NCI-H1930 (cell line): ENCODE data around the gene UTP20.
A peak's percentile ranks its signal among the peaks of the same experiment; 100 is the strongest.

ENCODE experiments used
- DNase-seq, 2 experiments: peaks; one replicate each; lab custom pipeline; 2025; lab: John Stamatoyannopoulos, UW

UTP20 gene

DNA sequence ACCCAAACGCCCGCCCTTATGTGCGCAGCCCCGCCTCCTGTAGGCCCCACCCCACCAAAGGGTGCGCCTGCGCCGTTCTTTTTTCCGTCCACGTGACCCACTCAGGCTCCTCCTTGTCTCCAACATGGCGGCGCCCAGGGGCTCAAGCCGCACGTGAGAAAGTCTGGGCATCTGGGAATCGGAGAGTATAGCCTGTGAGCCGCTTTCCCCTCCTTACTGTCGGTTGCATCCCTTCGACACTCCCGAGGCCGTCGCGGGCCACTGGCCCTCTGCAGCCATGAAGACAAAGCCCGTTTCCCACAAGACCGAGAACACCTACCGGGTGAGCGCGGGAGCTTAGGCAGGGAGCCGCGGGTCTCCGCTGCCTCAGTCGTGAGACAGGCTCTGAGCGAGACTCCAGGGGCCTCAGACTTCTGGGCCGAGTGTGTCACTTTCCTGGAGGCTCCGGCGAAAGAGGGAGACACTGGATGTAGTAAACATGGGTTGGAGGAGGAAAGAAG is at the start of gene UTP20:
TSS of gene UTP20 (plus strand) at position 100 of the 500 bp plus-strand sequence. CDS start at position 278, 178 bp downstream.
- DNase-seq: peak; percentile 80 to 83

DNA sequence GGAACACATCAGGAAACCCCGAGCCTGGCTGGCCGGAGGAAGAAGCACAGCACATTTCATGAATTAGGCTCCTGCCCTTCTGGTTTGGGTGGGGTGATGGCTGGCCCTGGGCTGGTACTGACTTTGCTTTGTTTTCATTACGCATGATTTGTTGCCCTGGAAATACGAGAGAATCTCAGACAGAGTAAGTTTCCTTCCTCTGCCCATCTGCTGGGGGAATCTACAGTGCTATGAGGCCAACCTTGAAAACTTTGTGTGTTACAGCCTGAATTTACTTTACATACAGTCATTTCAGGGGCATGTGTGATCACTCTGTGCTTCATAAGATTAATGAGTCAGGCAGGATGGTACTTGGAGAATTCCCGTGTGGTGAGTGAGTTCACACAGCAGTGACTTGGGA is 49.4 kb upstream of the UTP20 start:
- DNase-seq: no peak

DNA sequence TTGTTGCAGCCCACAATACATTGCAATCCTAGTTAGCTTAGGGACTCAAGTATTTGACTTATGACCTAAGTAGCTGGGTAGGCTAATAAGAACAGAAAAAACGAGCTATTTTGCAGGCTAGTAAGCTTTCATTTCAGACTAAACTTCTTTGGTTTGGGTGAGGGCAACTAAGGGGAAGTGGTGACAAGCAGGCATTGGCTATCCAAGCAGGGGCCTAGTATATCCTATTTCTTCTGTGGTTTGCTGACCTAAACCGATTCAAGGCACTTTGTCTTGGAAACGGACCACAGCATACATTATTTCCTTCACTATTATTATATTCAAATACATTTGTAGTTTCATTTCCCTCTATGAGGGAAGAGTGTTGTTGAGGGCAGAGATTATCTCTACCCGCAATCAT is 48.3 kb upstream of the UTP20 start:
- no peak for DNase-seq

GRCh38 chr12:101235686-101236085 is 44.2 kb upstream of the UTP20 start:
- no peak for DNase-seq

- no peak for DNase-seq
These were observed 41.6 kb upstream of the UTP20 start for GRCh38 chr12:101238306-101238705.

- DNase-seq: no peak
These were observed 41.0 kb upstream of the UTP20 start for GRCh38 chr12:101238800-101239329.

- no peak for DNase-seq
These were observed 36.8 kb upstream of the UTP20 start for GRCh38 chr12:101243074-101243473.

- DNase-seq: no peak
These were observed 36.3 kb upstream of the UTP20 start for GRCh38 chr12:101243616-101244015.

DNA sequence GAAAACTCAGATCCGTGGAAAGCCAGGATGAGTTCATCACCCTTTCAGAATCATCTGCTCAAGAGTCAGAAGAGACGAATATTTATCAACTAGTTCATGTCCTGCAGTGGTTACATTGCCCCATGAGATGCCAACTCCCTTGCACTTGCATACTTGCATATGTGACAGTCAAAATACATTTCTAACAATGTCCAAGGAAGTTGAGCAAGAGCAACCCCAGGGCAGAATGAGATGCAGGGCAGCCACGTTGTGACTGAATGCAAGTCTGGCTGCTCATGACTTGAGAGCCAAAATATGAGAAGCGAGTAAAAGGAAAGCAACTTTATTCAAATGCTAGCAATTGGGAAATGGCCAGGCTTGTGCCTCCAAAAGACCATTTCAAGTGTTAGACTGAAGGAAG is 23.6 kb upstream of the UTP20 start:
- DNase-seq: no peak

DNA sequence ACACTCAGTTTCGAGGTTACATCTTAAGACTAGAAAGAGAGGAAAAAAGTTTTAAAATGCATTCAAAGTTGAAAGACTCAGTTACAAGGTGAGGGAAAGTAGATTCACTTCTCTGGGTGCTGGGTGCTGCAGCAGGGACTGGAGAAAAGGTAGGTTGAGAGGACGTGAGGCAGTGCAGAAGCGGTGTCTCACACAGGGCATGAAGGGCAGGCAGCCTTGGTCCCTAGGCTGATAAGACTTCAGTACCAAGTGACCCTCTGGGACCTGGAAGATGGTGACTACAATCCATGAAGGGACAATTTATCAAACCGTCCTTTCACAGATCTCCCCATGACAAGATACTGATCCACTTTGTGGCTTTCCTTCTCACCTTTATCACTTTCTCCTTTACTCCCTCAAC is 22.5 kb upstream of the UTP20 start:
- DNase-seq: no peak

- no peak for DNase-seq
These were observed 12.8 kb upstream of the UTP20 start for GRCh38 chr12:101267111-101267510.

DNA sequence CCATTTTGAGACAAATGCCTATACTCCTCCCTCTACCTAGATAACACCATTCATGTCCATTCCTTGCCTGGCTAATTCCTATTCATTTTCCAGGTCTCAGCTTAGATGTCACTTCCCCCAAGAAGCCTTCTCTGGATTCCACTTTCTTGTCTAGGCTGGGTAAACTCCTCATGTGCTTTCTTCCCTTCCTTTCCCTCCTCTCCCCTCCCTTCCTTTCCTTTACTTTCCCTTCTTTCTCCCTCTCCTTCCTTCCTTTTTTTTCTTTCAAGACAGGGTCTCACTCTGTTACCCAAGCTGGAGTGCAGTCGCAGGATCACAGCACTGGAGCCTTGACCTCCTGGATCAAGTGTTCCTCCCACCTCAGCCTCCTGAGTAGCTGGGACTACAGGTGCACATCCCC is 3.5 kb upstream of the UTP20 start:
- no peak for DNase-seq

DNA sequence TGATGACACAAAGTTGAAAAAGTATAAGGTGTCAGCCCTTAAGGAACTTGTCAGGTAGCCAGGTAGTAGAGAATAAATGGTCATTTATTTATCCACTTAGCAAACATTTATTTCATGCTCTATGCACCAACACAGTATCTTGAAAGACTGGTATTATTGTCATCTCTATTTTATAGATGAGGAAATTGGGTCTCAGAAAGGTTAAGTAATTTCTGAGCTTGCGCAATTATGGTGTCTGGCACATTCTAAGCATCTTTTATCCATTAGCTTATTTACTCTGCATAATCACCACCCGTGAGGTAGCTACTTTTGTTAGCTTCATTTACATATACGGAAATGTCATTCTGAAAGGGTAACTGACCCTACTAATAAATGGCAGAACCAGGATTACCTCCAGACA is 2.5 kb upstream of the UTP20 start:
- no peak for DNase-seq

GRCh38 chr12:101287357-101287756 is 7.5 kb downstream of the UTP20 start:
- DNase-seq: no peak

GRCh38 chr12:101297661-101298060 is 17.8 kb downstream of the UTP20 start:
- DNase-seq: no peak

GRCh38 chr12:101298426-101298825 is 18.5 kb downstream of the UTP20 start:
- no peak for DNase-seq

DNA sequence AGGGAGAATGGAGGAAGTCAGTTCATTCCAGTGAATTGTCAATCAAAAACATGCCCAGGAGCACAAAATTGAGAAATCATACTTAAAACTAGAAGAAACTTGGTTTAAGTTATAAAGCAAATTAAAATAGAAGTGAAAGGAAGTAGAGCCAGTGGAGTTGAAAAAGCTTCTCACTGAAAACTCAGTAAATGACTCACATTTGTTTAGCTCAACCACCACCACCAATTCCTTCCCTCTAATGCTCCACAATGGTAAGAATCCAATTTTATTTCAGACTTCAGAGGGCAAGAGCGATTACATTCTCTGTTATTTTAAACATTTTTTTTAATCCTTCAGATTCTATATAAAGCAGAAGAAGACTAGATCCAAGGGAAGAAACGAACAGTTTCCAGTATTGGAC is 19.4 kb downstream of the UTP20 start:
- DNase-seq: no peak

GRCh38 chr12:101299931-101300330 is 20.0 kb downstream of the UTP20 start:
- no peak for DNase-seq

DNA sequence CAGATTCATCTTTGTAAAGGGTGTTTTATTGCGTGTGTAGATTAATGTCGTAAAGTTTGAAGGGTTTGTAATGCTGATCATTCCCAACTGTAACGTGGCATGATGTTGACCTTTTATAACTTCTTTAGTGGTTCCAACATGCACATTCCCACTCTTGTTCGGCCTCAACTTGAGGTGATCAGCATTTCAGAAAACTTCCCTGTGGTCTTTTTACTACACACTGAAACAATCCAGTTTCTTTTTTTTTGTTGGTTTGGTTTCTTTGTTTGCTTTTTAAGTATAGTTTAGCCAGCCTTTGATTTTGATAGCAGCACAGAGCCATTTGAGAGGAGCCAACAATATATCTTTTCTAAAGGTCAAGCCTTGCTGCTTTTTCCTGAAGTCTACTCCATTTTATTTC is 22.8 kb downstream of the UTP20 start:
- no peak for DNase-seq

DNA sequence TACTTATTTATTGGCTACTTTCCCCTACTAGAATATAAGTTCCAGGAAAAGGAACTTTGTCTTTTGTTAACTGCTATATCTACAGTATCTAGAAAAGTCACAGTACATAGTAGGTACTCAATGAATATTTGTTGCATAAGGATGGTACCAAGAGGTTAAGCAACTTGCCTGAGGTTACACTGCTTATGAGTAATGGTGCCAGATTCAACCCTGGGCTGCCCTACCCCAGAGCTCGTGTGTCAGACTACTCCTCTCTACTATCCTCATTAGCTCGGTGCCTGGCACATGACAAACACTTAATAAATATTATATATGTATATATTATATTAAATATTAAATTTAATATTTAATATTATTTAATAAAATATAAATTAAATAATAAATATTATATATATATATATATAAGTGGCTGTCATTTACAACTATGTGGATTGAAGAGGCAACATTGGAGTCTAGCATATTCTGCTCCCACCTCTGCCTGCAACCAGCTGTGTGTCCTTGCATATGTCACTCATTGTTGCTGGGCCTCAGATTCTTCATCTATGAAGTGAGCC is 25.4 kb downstream of the UTP20 start:
- DNase-seq: no peak

- no peak for DNase-seq
These were observed 25.9 kb downstream of the UTP20 start for GRCh38 chr12:101305794-101306193.

DNA sequence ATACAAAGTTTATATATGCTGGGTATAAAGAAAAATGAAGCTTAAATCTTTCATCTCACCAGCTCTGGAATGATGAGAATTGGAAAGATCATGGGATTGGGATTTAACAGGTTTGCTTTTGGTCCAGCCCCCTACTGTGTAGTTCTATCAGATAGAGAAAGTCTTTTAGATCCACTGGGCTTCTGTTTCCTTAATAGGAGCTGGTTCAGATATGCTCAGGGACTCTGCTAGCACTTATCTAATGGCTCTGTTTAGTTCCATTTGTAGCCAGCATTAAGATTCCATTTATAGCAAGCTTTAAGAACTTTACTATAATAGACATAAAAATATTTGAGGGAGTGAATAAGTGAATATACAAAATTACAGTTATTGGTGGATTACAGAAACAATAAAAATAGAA is 42.6 kb downstream of the UTP20 start:
- no peak for DNase-seq

DNA sequence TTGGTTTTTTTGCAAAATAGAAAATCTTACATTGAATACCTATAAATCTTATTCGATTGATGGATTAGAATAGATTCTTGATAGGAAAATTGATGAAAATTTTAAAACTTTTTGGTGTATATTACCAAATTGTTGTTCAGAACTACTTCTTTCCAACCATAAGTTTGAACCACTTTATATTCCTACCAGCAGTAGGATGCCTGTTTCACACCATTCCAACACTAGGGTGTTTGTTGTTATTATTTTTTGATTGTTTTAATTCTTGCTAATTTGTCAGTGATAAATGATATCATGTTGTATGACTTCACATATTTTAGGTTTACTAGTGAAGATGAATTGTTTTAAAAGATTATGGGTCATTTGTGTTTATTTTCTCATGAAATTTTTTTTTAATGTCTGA is 43.4 kb downstream of the UTP20 start:
- no peak for DNase-seq

DNA sequence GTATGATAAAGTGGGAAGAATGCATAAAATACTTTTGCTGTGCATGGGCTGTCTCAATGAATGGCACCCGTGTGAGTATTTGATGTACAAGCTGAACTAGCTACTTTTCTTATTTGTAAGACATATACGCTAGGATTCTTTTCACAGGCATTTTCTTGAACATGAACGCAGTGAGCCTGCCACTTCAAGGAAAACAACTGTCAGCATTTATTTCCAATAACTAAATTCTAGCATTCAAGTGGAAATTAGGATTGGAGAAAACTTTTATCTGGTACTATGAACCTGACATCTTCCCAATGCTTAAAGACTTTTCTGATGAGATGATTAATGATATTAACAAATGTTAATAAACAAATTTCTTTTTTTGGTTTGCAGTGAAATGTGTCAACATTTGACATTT is 45.7 kb downstream of the UTP20 start:
- no peak for DNase-seq
